ENCODE data around the gene BCAS3.

The BCAS3 gene

DNA sequence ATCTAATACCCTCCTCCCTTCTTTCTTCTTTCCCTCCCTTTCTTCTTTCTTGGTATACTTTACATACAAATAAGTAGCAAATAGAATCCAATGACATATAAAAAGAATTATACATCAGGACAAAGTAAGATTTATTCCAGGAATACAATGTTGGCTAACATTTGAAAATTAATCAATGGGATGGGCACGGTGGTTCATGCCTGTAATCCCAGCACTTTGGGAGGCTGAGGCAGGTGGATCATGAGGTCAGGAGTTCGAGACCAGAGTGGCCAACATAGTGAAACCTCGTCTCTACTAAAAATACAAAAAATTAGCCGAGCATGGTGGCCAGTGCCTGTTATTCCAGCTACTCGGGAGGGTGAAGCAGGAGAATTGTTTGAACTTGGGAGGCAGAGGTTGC is 72.1 kb downstream of the BCAS3 start:
- no peak overlapping the region for H3K4me2 ChIP-seq
- H4K20me1 ChIP-seq (ENCODE audit: insufficient read depth): no peaks in the 10 kb centered on the region
- no peak overlapping the region for H3K4me3 ChIP-seq (IDR thresholded peaks at IDR 0.05; ENCODE audit: insufficient read depth, low read depth, low read length)
- H3K4me1 ChIP-seq (ENCODE audit: low read depth, poor library complexity, severe bottlenecking): no peaks in the 10 kb centered on the region
- no peaks in the 10 kb centered on the region for H3K79me2 ChIP-seq (ENCODE audit: insufficient read depth, low read depth)
- H3K36me3 ChIP-seq (ENCODE audit: insufficient read depth): no peaks in the 10 kb centered on the region
- TF ChIP-seq, protein P1, sequence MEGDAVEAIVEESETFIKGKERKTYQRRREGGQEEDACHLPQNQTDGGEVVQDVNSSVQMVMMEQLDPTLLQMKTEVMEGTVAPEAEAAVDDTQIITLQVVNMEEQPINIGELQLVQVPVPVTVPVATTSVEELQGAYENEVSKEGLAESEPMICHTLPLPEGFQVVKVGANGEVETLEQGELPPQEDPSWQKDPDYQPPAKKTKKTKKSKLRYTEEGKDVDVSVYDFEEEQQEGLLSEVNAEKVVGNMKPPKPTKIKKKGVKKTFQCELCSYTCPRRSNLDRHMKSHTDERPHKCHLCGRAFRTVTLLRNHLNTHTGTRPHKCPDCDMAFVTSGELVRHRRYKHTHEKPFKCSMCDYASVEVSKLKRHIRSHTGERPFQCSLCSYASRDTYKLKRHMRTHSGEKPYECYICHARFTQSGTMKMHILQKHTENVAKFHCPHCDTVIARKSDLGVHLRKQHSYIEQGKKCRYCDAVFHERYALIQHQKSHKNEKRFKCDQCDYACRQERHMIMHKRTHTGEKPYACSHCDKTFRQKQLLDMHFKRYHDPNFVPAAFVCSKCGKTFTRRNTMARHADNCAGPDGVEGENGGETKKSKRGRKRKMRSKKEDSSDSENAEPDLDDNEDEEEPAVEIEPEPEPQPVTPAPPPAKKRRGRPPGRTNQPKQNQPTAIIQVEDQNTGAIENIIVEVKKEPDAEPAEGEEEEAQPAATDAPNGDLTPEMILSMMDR (conservative IDR thresholded peaks at IDR 0.05; ENCODE audit: low read depth, low read length): no peak
- no peak overlapping the region for H3K27ac ChIP-seq
- H2AFZ ChIP-seq (ENCODE audit: low read depth): no peak overlapping the region
- H3K9ac ChIP-seq: no peak overlapping the region
- H3K27me3 ChIP-seq (ENCODE audit: insufficient read depth, low read depth): no peaks in the 10 kb centered on the region

DNA sequence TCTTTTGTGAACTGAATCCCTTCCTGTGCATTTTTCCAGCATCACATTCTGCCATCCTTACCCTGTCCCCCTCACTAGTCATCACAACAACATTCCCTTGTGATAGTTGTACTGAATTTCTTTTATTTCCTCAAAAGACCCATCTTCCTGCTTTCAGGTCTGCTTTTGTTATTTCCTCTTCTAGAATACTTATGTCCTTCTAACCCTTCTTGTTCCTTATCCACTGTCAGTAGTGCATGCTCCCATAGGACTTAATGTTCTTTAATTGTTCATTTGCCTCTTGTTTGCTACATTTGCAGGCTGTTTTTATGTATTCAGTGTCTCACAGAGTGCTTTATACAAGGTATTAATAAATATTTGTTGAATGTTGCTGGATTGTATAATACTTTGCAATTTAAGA is 73.0 kb downstream of the BCAS3 start:
- Histone ChIP-seq H3K4me1 (ENCODE audit: low read depth, poor library complexity, severe bottlenecking) (no peaks in the 10 kb centered on the region), H3K9ac (no peak overlapping the region), H3K36me3 (ENCODE audit: insufficient read depth) (no peaks in the 10 kb centered on the region), H3K4me2 (no peak overlapping the region), H3K79me2 (ENCODE audit: insufficient read depth, low read depth) (no peaks in the 10 kb centered on the region), H2AFZ (ENCODE audit: low read depth) (no peak overlapping the region), H4K20me1 (ENCODE audit: insufficient read depth) (no peaks in the 10 kb centered on the region), H3K4me3 (IDR thresholded peaks at IDR 0.05; ENCODE audit: insufficient read depth, low read depth, low read length) (no peak overlapping the region), H3K27ac (no peak overlapping the region), H3K27me3 (ENCODE audit: insufficient read depth, low read depth) (no peaks in the 10 kb centered on the region)
- TF ChIP-seq, protein P1 (conservative IDR thresholded peaks at IDR 0.05; ENCODE audit: low read depth, low read length): no peak

DNA sequence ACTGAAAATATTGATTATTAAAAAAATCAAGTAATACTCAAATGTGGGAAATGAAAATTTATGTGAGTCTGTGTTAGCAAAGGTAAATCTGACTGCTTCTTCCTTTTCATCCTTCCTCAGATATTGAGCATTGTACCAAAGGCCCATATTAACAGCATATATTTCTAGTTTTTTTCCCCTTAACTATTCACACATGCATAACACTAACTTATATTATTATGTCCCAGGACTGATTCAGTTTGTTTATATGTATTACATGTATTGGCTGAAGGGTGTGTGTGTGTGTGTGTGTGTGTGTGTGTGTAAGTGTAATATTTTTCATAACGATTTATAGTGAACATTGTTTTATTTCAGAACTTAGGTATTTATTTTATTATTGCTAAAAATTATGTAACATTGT is 74.2 kb downstream of the BCAS3 start:
- no peaks in the 10 kb centered on the region for H3K79me2 ChIP-seq (ENCODE audit: insufficient read depth, low read depth)
- H3K27me3 ChIP-seq (ENCODE audit: insufficient read depth, low read depth): no peaks in the 10 kb centered on the region
- no peak overlapping the region for H3K4me2 ChIP-seq
- H3K27ac ChIP-seq: no peak overlapping the region
- H3K4me3 ChIP-seq (IDR thresholded peaks at IDR 0.05; ENCODE audit: insufficient read depth, low read depth, low read length): no peak overlapping the region
- H3K9ac ChIP-seq: no peak overlapping the region
- TF ChIP-seq, protein P1 (conservative IDR thresholded peaks at IDR 0.05; ENCODE audit: low read depth, low read length): no peak
- H3K4me1 ChIP-seq (ENCODE audit: low read depth, poor library complexity, severe bottlenecking): no peaks in the 10 kb centered on the region
- no peak overlapping the region for H2AFZ ChIP-seq (ENCODE audit: low read depth)
- no peaks in the 10 kb centered on the region for H4K20me1 ChIP-seq (ENCODE audit: insufficient read depth)
- H3K36me3 ChIP-seq (ENCODE audit: insufficient read depth): no peaks in the 10 kb centered on the region

DNA sequence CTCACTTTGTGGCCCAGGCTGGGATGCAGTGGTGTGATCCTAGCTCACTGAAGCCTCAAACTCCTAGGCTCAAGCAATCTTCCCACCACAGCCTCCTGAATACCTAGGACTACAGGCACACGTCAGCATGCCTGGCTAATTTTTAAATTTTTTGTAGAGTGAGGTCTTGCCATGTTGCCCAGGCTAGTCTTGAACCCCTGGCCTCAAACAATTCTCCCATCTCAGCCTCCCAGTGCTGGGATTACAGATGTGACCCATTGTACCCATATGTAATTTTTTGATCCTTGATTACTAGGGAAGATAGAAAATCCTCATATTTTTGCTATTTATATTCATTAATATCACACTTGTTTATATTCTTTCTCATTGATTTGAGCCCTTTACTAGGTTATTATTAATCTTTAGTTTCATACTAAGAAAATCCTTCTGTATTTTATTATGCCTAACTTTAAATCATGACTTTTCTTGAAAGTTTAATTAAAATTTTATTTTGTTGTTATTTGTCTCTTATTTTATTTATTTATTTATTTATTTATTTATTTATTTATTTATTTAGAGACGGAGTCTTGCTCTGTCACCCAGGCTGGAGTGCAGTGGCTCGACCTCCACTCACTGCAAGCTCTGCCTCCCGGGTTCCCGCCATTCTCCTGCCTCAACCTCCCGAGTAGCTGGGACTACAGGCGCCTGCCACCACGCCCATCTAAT is 75.4 kb downstream of the BCAS3 start:
- TF ChIP-seq, protein P1 (conservative IDR thresholded peaks at IDR 0.05; ENCODE audit: low read depth, low read length): no peak

More for the DNA sequence above, 75.4 kb downstream of the BCAS3 start:
- Histone ChIP-seq H3K36me3 (ENCODE audit: insufficient read depth) (no peaks in the 10 kb centered on the region), H3K9ac (no peak overlapping the region), H3K4me3 (IDR thresholded peaks at IDR 0.05; ENCODE audit: insufficient read depth, low read depth, low read length) (no peak overlapping the region), H3K27me3 (ENCODE audit: insufficient read depth, low read depth) (no peaks in the 10 kb centered on the region), H4K20me1 (ENCODE audit: insufficient read depth) (no peaks in the 10 kb centered on the region), H3K79me2 (ENCODE audit: insufficient read depth, low read depth) (no peaks in the 10 kb centered on the region), H3K27ac (no peak overlapping the region), H2AFZ (ENCODE audit: low read depth) (no peak overlapping the region), H3K4me1 (ENCODE audit: low read depth, poor library complexity, severe bottlenecking) (no peaks in the 10 kb centered on the region), H3K4me2 (no peak overlapping the region)

Measured in KMS-11 (cell line).